HepG2 (cell line): ENCODE results near the gene CLP1.

Experiments used
- HCFC1 ChIP-seq: fragments of 150-350 bp; IDR thresholded peaks from 2 replicates; pipeline ENCODE4 v1.6.1; 2014; ENCODE audit warnings: low read depth, low read length
- HOXD1 ChIP-seq: sonication (generic); formaldehyde crosslinking; IDR thresholded peaks from 2 replicates; pipeline ENCODE4 v1.5.0; 2020; ENCODE audit warnings: missing genetic modification reagents
- NR1H2 ChIP-seq: sonication (generic); formaldehyde crosslinking; IDR thresholded peaks from 2 replicates; pipeline ENCODE4 v1.8.1; 2022; ENCODE audit warnings: low read depth, missing genetic modification reagents, borderline replicate concordance
- NR2F6 ChIP-seq, 2 experiments: IDR thresholded peaks; 2 replicates each; pipeline ENCODE4 v1.6.1; 2016; ENCODE audit warnings: antibody characterized with exemption in 1 of 2, mild to moderate bottlenecking in 1 of 2
- POLR2A ChIP-seq, 2 experiments: IDR thresholded peaks; 2 replicates each; pipeline ENCODE4 v1.6.1; 2011; ENCODE audit warnings: low read depth in 2 of 2, low read length in 2 of 2, mild to moderate bottlenecking in 1 of 2, moderate library complexity in 1 of 2; ENCODE audit not compliant: insufficient read depth in 1 of 2
- RBFOX2 ChIP-seq: fragments of 200-400 bp; formaldehyde crosslinking; IDR thresholded peaks from 2 replicates; pipeline ENCODE4 v1.6.1; 2017; ENCODE audit warnings: low read depth, mild to moderate bottlenecking, low read length
- ZFP41 ChIP-seq: sonication (generic); formaldehyde crosslinking; IDR thresholded peaks from 2 replicates; pipeline ENCODE4 v1.4.0; 2020; ENCODE audit warnings: mild to moderate bottlenecking, missing genetic modification reagents, borderline replicate concordance
- ZKSCAN8 ChIP-seq: IDR thresholded peaks from 2 replicates; pipeline ENCODE4 v1.6.1; 2016; ENCODE audit warnings: borderline replicate concordance, missing genetic modification reagents, missing compliant biosample characterization
- ZNF124 ChIP-seq: sonication (generic); formaldehyde crosslinking; IDR thresholded peaks from 2 replicates; pipeline ENCODE4 v1.4.0; 2020; ENCODE audit warnings: missing genetic modification reagents
- ZNF354B ChIP-seq: sonication (generic); formaldehyde crosslinking; IDR thresholded peaks from 2 replicates; pipeline ENCODE4 v1.8.0; 2022; ENCODE audit warnings: mild to moderate bottlenecking, missing genetic modification reagents
- ZNF660 ChIP-seq: sonication (generic); formaldehyde crosslinking; IDR thresholded peaks from 2 replicates; pipeline ENCODE4 v1.5.1; 2020; ENCODE audit warnings: mild to moderate bottlenecking, low read depth, missing genetic modification reagents, borderline replicate concordance
- TF ChIP-seq, protein P1 (sequence below): sonication (generic); formaldehyde crosslinking; IDR thresholded peaks from 2 replicates; pipeline ENCODE4 v1.5.0; 2020; ENCODE audit warnings: mild to moderate bottlenecking, missing genetic modification reagents, moderate library complexity
- TF ChIP-seq, protein P2 (sequence below): sonication (generic); formaldehyde crosslinking; IDR thresholded peaks from one replicate; pipeline ENCODE4 v1.5.1; 2020; ENCODE audit warnings: mild to moderate bottlenecking, missing genetic modification reagents; ENCODE audit errors: not compliant biosample characterization
- TF ChIP-seq, protein P3 (sequence below): sonication (generic); formaldehyde crosslinking; IDR thresholded peaks from 2 replicates; pipeline ENCODE4 v1.4.0; 2020; ENCODE audit warnings: missing genetic modification reagents

DNA sequence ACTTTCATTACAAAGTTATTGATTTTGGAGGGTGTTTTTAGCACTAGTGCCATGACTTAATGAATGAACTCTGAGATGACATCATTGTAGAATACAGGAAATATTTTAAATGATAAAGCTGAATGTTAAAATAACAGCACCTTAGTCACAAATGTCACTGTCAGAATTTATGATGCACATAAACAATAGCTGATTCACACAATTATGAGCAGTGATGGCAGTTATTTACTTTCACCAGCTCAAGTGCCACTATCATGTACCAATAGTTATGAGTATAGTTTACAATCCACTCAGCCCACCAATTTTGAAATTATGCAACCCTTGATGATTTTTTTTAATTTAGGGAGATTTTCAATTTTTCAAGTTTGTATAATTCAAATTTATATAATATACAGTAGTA is 37.1 kb upstream of the CLP1 start:
- no peak for TF ChIP-seq NR1H2 (CRISPR knock-in tag)
- TF ChIP-seq, protein P1, sequence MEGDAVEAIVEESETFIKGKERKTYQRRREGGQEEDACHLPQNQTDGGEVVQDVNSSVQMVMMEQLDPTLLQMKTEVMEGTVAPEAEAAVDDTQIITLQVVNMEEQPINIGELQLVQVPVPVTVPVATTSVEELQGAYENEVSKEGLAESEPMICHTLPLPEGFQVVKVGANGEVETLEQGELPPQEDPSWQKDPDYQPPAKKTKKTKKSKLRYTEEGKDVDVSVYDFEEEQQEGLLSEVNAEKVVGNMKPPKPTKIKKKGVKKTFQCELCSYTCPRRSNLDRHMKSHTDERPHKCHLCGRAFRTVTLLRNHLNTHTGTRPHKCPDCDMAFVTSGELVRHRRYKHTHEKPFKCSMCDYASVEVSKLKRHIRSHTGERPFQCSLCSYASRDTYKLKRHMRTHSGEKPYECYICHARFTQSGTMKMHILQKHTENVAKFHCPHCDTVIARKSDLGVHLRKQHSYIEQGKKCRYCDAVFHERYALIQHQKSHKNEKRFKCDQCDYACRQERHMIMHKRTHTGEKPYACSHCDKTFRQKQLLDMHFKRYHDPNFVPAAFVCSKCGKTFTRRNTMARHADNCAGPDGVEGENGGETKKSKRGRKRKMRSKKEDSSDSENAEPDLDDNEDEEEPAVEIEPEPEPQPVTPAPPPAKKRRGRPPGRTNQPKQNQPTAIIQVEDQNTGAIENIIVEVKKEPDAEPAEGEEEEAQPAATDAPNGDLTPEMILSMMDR (CRISPR knock-in tag) = no peak
- TF ChIP-seq HOXD1 (CRISPR knock-in tag) = no peak
- TF ChIP-seq, protein P2, sequence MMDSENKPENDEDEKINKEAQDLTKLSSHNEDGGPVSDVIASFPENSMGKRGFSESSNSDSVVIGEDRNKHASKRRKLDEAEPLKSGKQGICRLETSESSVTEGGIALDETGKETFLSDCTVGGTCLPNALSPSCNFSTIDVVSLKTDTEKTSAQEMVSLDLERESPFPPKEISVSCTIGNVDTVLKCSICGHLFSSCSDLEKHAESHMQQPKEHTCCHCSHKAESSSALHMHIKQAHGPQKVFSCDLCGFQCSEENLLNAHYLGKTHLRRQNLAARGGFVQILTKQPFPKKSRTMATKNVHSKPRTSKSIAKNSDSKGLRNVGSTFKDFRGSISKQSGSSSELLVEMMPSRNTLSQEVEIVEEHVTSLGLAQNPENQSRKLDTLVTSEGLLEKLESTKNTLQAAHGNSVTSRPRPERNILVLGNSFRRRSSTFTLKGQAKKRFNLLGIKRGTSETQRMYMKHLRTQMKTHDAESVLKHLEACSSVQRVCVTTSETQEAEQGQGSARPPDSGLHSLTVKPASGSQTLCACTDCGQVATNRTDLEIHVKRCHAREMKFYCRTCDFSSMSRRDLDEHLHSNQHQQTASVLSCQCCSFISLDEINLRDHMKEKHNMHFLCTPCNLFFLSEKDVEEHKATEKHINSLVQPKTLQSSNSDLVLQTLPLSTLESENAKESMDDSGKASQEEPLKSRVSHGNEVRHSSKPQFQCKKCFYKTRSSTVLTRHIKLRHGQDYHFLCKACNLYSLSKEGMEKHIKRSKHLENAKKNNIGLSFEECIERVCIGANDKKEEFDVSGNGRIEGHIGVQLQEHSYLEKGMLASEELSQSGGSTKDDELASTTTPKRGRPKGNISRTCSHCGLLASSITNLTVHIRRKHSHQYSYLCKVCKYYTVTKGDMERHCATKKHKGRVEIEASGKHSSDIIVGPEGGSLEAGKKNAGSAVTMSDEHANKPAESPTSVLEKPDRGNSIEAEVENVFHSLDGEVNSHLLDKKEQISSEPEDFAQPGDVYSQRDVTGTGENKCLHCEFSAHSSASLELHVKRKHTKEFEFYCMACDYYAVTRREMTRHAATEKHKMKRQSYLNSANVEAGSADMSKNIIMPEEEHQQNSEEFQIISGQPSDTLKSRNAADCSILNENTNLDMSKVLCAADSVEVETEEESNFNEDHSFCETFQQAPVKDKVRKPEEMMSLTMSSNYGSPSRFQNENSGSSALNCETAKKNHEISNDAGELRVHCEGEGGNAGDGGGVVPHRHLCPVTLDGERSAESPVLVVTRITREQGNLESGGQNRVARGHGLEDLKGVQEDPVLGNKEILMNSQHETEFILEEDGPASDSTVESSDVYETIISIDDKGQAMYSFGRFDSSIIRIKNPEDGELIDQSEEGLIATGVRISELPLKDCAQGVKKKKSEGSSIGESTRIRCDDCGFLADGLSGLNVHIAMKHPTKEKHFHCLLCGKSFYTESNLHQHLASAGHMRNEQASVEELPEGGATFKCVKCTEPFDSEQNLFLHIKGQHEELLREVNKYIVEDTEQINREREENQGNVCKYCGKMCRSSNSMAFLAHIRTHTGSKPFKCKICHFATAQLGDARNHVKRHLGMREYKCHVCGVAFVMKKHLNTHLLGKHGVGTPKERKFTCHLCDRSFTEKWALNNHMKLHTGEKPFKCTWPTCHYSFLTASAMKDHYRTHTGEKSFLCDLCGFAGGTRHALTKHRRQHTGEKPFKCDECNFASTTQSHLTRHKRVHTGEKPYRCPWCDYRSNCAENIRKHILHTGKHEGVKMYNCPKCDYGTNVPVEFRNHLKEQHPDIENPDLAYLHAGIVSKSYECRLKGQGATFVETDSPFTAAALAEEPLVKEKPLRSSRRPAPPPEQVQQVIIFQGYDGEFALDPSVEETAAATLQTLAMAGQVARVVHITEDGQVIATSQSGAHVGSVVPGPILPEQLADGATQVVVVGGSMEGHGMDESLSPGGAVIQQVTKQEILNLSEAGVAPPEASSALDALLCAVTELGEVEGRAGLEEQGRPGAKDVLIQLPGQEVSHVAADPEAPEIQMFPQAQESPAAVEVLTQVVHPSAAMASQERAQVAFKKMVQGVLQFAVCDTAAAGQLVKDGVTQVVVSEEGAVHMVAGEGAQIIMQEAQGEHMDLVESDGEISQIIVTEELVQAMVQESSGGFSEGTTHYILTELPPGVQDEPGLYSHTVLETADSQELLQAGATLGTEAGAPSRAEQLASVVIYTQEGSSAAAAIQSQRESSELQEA (CRISPR knock-in tag) = no peak
- no peak for TF ChIP-seq ZNF124
- no peak for TF ChIP-seq POLR2A (IDR thresholded peaks at IDR 0.05; ENCODE audit: insufficient read depth in 1 of 2, low read depth in 2 of 2, low read length in 2 of 2)
- no peak for TF ChIP-seq RBFOX2
- no peak for TF ChIP-seq ZKSCAN8 (CRISPR knock-in tag)
- no peak for TF ChIP-seq NR2F6 (IDR thresholded peaks at IDR 0.05)
- TF ChIP-seq NR2F6 (CRISPR knock-in tag; IDR thresholded peaks at IDR 0.05) = no peak
- no peak for TF ChIP-seq HCFC1
- TF ChIP-seq, protein P3, sequence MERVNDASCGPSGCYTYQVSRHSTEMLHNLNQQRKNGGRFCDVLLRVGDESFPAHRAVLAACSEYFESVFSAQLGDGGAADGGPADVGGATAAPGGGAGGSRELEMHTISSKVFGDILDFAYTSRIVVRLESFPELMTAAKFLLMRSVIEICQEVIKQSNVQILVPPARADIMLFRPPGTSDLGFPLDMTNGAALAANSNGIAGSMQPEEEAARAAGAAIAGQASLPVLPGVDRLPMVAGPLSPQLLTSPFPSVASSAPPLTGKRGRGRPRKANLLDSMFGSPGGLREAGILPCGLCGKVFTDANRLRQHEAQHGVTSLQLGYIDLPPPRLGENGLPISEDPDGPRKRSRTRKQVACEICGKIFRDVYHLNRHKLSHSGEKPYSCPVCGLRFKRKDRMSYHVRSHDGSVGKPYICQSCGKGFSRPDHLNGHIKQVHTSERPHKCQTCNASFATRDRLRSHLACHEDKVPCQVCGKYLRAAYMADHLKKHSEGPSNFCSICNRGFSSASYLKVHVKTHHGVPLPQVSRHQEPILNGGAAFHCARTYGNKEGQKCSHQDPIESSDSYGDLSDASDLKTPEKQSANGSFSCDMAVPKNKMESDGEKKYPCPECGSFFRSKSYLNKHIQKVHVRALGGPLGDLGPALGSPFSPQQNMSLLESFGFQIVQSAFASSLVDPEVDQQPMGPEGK (CRISPR knock-in tag) = no peak
- no peak for TF ChIP-seq ZNF660 (CRISPR knock-in tag)
- TF ChIP-seq ZFP41 (CRISPR knock-in tag) = no peak
- no peak for TF ChIP-seq ZNF354B (CRISPR knock-in tag)
